Mesendoderm (in vitro differentiated cells): ENCODE results near the gene CFHR1.
"Not testable (repeated sequence)": the region's sequence is repeated elsewhere in the genome, so short reads cannot be mapped to it uniquely, and the experiment has no call there.

ENCODE experiments used
- DNase-seq: peaks from one replicate; pipeline ENCODE4 v3.0.0; 2013
- H2AK5ac ChIP-seq: 2 replicates; pipeline ENCODE4 v1.6.1; 2013; ENCODE audit warnings: low read length, inconsistent platforms
- H2BK120ac ChIP-seq: 2 replicates; pipeline ENCODE4 v1.6.1; 2013; ENCODE audit warnings: low read depth, mild to moderate bottlenecking, low read length, moderate library complexity, mixed read lengths
- H2BK15ac ChIP-seq: replicated peaks from 2 replicates; pipeline ENCODE4 v1.6.1; 2013; ENCODE audit warnings: low read depth, mild to moderate bottlenecking, moderate library complexity
- H2BK5ac ChIP-seq: 2 replicates; pipeline ENCODE4 v1.6.1; 2013; ENCODE audit warnings: low read length, inconsistent platforms
- H3K18ac ChIP-seq: 2 replicates; pipeline ENCODE4 v1.6.1; 2013; ENCODE audit warnings: mild to moderate bottlenecking, low read length, mixed read lengths
- H3K23ac ChIP-seq: one replicate; pipeline ENCODE4 v1.6.1; 2013; ENCODE audit warnings: low read length
- H3K27ac ChIP-seq: 2 replicates; pipeline ENCODE4 v1.5.1; 2013; ENCODE audit warnings: low read depth, mild to moderate bottlenecking, inconsistent platforms, low read length, moderate library complexity
- H3K27me3 ChIP-seq: 2 replicates; pipeline ENCODE4 v1.6.1; 2013; ENCODE audit warnings: low read length, control low read depth, mild to moderate bottlenecking, inconsistent platforms; ENCODE audit not compliant: insufficient read depth, poor library complexity
- H3K36me3 ChIP-seq: 2 replicates; pipeline ENCODE4 v1.6.1; 2013; ENCODE audit warnings: low read length, inconsistent platforms; ENCODE audit not compliant: control insufficient read depth, insufficient read depth
- H3K4ac ChIP-seq: one replicate; pipeline ENCODE4 v1.6.1; 2013; ENCODE audit warnings: low read depth, mild to moderate bottlenecking, low read length, moderate library complexity
- H3K4me1 ChIP-seq: 2 replicates; pipeline ENCODE4 v1.6.1; 2013; ENCODE audit warnings: low read depth, low read length, inconsistent platforms; ENCODE audit not compliant: control insufficient read depth
- H3K4me2 ChIP-seq: 2 replicates; pipeline ENCODE4 v1.6.1; 2013; ENCODE audit warnings: low read length
- H3K4me3 ChIP-seq: 2 replicates; pipeline ENCODE4 v1.5.1; 2013; ENCODE audit warnings: mild to moderate bottlenecking, low read length
- H3K56ac ChIP-seq: one replicate; pipeline ENCODE4 v1.6.1; 2013; ENCODE audit warnings: low read length
- H3K79me1 ChIP-seq: 2 replicates; pipeline ENCODE4 v1.6.1; 2013; ENCODE audit warnings: low read length, inconsistent platforms
- H3K79me2 ChIP-seq: 2 replicates; pipeline ENCODE4 v1.6.1; 2013; ENCODE audit warnings: mild to moderate bottlenecking, low read length; ENCODE audit not compliant: control insufficient read depth, insufficient read depth
- H3K9ac ChIP-seq: 2 replicates; pipeline ENCODE4 v1.6.1; 2013; ENCODE audit warnings: low read length, inconsistent platforms
- H4K5ac ChIP-seq: one replicate; pipeline ENCODE4 v1.6.1; 2013; ENCODE audit warnings: low read length
- H4K8ac ChIP-seq: one replicate; pipeline ENCODE4 v1.6.1; 2013; ENCODE audit warnings: low read depth, mild to moderate bottlenecking, control low read depth, low read length, moderate library complexity
- WGBS: extraction: QIAGEN DNeasy Blood & Tissue Kit; methylation state at CpG from one replicate; pipeline ENCODE4 v1.1.7; 2013; ENCODE audit warnings: low lambda C conversion rate, missing lambda C conversion rate; ENCODE audit not compliant: insufficient coverage; ENCODE audit errors: extremely low coverage; 5-methylcytosine and 5-hydroxymethylcytosine counted together

CFHR1 gene

GRCh38 chr1:196817442-196817841 lies 2.1 kb upstream of the CFHR1 start:
- not testable (repeated sequence) for H2BK120ac ChIP-seq, H4K5ac ChIP-seq, H3K18ac ChIP-seq, H3K27me3 ChIP-seq, H4K8ac ChIP-seq, H3K79me1 ChIP-seq, H3K4me2 ChIP-seq, H3K56ac ChIP-seq, H2BK15ac ChIP-seq, H3K9ac ChIP-seq, H3K79me2 ChIP-seq, H3K27ac ChIP-seq, H2BK5ac ChIP-seq, H3K23ac ChIP-seq, H3K36me3 ChIP-seq, H3K4me3 ChIP-seq, H2AK5ac ChIP-seq, H3K4me1 ChIP-seq, H3K4ac ChIP-seq
- WGBS: no CpG with 5 or more reads among the region's 6 CpGs
- DNase-seq: peak; percentile 1

DNA sequence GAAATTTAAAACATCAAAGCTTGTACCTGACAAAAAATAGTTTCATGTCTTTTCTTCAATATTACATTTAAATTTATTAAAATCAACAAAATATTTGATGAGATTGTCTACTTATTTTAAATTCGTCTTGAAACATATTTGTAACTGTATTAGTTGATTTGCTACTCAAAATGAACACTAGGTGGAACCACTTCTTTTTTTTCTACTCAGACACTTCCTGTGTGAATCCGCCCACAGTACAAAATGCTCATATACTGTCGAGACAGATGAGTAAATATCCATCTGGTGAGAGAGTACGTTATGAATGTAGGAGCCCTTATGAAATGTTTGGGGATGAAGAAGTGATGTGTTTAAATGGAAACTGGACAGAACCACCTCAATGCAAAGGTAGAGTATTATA lies 8.3 kb downstream of the CFHR1 start:
- H4K5ac ChIP-seq, H3K27ac ChIP-seq, H3K4ac ChIP-seq, H3K4me3 ChIP-seq, H3K36me3 ChIP-seq, H2BK5ac ChIP-seq, H2BK15ac ChIP-seq, H2AK5ac ChIP-seq, H3K27me3 ChIP-seq, H3K79me1 ChIP-seq, H3K79me2 ChIP-seq, H3K9ac ChIP-seq, H3K4me2 ChIP-seq, H3K18ac ChIP-seq, H3K23ac ChIP-seq, H4K8ac ChIP-seq, H2BK120ac ChIP-seq, H3K4me1 ChIP-seq, H3K56ac ChIP-seq: not testable (repeated sequence)
- WGBS: no CpG with 5 or more reads among the region's 4 CpGs
- peak; percentile 1 for DNase-seq

DNA sequence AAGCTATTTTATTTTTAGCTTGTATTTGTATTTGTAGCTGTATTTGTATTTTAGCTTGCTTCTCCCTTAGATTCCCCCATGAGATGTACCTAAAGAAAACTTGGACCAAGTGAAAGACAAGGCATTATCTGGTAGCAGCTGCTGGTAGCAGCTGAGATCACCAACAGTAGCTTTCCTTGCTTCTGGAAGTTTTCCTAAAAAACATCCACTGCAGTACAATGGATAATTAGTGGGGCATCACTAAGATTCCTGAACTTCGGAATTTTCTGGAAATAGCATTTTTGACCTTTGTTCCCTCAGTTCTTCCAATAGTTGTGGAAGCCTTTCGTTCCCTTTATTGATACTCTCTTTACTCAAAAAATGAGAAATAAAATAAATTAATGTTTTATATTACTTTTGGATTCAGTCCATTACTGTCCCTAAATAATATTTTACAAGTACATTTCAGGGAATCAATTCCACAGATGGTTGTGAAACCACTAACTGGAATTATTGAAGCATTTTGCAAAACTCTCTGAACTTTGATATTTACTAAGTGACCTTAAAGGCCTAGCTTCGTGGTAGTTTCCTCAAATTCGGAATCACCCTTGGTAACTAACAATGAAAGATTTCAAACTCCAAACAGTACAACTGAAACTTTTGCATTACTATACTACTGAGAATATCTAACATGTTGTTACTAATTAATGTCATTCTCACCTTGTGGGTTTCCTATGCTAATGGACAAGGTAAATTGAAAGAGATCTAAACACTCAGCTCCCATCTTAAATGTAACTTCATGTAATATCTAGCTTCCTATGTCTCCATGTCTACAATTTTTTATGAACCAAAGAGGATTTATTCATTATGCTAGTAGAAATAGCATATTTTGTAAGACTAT lies 30.3 kb downstream of the CFHR1 start:
- not testable (repeated sequence) for H2AK5ac ChIP-seq, H3K4me1 ChIP-seq, H3K9ac ChIP-seq, H4K8ac ChIP-seq, H3K79me2 ChIP-seq, H2BK5ac ChIP-seq, H2BK120ac ChIP-seq, H3K4ac ChIP-seq, H3K27me3 ChIP-seq, H4K5ac ChIP-seq, H3K4me2 ChIP-seq, H2BK15ac ChIP-seq, H3K18ac ChIP-seq, H3K4me3 ChIP-seq, H3K23ac ChIP-seq, H3K36me3 ChIP-seq, H3K27ac ChIP-seq, H3K56ac ChIP-seq, DNase-seq, H3K79me1 ChIP-seq
- no CpG with 5 or more reads among the region's 4 CpGs for WGBS

DNA sequence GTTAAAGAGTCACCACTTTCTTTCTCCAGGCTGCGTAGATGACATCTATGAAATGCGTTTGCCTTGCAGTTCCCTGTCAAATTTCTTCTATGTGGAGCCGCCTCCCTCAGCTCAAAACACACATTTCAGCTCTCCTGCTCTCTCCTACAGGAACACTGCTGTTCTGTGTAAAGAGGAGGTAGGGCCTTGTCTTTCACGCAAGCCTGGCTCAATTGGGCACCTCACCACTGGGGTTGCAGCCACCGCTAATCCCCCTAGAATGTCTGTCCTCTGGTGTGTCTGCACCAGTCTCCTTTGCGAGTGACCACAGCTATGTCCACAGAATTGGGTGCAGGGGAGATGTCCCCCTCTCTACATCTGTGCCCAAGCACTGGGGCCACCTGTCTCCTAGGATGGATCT lies 36.5 kb downstream of the CFHR1 start:
- H3K4ac ChIP-seq: no peak overlapping the region
- no peak overlapping the region for H3K56ac ChIP-seq
- no peak overlapping the region for H4K8ac ChIP-seq
- no peak overlapping the region for H3K4me2 ChIP-seq
- H3K18ac ChIP-seq: no peak overlapping the region
- no peaks in the 10 kb centered on the region for H3K4me1 ChIP-seq
- no peaks in the 10 kb centered on the region for H3K27me3 ChIP-seq
- H3K23ac ChIP-seq: no peak overlapping the region
- no peak overlapping the region for H2BK120ac ChIP-seq
- no peaks in the 10 kb centered on the region for H3K79me1 ChIP-seq
- no peak overlapping the region for H3K4me3 ChIP-seq
- H3K36me3 ChIP-seq: no peaks in the 10 kb centered on the region
- H3K27ac ChIP-seq: no peak overlapping the region
- H3K79me2 ChIP-seq: no peaks in the 10 kb centered on the region
- H2BK15ac ChIP-seq: no peak overlapping the region
- H4K5ac ChIP-seq: no peak overlapping the region
- WGBS: no CpG with 5 or more reads among the region's 6 CpGs
- no peak overlapping the region for H2BK5ac ChIP-seq
- no peak overlapping the region for H3K9ac ChIP-seq
- no peak for DNase-seq
- H2AK5ac ChIP-seq: no peak overlapping the region

DNA sequence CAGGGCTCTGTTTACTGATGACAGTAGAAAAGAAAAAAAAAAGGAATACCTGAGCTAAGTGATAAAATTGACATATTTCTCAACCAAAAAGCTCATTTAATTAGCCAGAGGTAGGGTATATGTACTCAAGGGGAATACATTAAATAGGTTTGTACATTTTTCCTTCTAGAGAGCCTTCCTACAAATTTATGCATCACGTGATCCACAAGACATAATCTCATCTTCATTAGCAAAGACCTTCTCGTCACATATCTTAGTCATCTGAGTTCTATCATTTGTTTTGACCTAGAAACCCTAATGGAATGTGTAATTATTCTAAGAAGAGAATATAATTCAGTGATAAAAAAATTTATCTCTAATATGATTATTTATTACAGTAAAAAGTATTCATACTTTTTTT lies 37.7 kb downstream of the CFHR1 start:
- H3K27me3 ChIP-seq: no peaks in the 10 kb centered on the region
- H3K4me1 ChIP-seq: no peaks in the 10 kb centered on the region
- H3K79me1 ChIP-seq: no peaks in the 10 kb centered on the region
- no peak overlapping the region for H2AK5ac ChIP-seq
- H3K4ac ChIP-seq: no peak overlapping the region
- no peak overlapping the region for H4K5ac ChIP-seq
- no peak overlapping the region for H3K27ac ChIP-seq
- H3K4me2 ChIP-seq: no peak overlapping the region
- H3K4me3 ChIP-seq: no peak overlapping the region
- H3K23ac ChIP-seq: no peak overlapping the region
- H3K56ac ChIP-seq: no peak overlapping the region
- H3K36me3 ChIP-seq: no peaks in the 10 kb centered on the region
- no peaks in the 10 kb centered on the region for H3K79me2 ChIP-seq
- no peak overlapping the region for H2BK120ac ChIP-seq
- H3K9ac ChIP-seq: no peak overlapping the region
- WGBS: no CpG with 5 or more reads among the region's 2 CpGs
- no peak for DNase-seq
- H4K8ac ChIP-seq: no peak overlapping the region
- H2BK5ac ChIP-seq: no peak overlapping the region
- no peak overlapping the region for H3K18ac ChIP-seq
- H2BK15ac ChIP-seq: no peak overlapping the region

DNA sequence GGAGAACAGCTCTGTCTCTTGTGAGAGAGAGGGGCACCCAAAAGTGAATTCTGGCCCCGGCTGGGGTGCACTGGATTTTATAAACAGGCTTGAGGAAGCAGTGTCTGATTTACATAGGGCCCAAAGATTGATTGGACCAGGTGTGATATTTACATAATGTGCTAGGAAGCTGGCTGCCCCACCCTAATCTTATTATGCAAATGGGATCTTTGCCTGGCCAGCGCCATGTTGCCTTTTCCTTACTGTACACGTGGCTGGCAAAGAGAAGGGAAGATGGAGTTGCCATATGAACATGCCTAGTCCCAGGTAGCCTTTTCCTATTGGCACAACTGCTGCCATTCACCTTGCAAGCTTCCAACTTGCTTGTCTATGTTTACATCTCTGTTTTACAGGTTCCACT lies 39.3 kb downstream of the CFHR1 start:
- Histone ChIP-seq H4K5ac (no peak overlapping the region), H2BK5ac (no peak overlapping the region), H4K8ac (no peak overlapping the region), H3K27me3 (no peaks in the 10 kb centered on the region), H3K79me1 (no peaks in the 10 kb centered on the region), H3K27ac (no peak overlapping the region), H3K4me3 (no peak overlapping the region), H2AK5ac (no peak overlapping the region), H3K79me2 (no peaks in the 10 kb centered on the region), H3K9ac (no peak overlapping the region), H2BK120ac (no peak overlapping the region), H3K4me1 (no peaks in the 10 kb centered on the region), H3K36me3 (no peaks in the 10 kb centered on the region), H3K56ac (no peak overlapping the region), H2BK15ac (no peak overlapping the region), H3K4me2 (no peak overlapping the region), H3K23ac (no peak overlapping the region), H3K4ac (no peak overlapping the region), H3K18ac (no peak overlapping the region)
- no peak for DNase-seq
- WGBS: no CpG with 5 or more reads among the region's 3 CpGs
